Middle frontal gyrus (tissue), 1 donor: ENCODE measurements around the gene CD48.
"Not testable (repeated sequence)": the region's sequence is repeated elsewhere in the genome, so short reads cannot be mapped to it uniquely, and the experiment has no call there.

Experiments used
- DNase-seq: peaks from one replicate; pipeline ENCODE4 v3.0.0-alpha.2; 2015; ENCODE audit warnings: low spot score; ENCODE audit errors: extremely low spot score

CD48 gene

DNA sequence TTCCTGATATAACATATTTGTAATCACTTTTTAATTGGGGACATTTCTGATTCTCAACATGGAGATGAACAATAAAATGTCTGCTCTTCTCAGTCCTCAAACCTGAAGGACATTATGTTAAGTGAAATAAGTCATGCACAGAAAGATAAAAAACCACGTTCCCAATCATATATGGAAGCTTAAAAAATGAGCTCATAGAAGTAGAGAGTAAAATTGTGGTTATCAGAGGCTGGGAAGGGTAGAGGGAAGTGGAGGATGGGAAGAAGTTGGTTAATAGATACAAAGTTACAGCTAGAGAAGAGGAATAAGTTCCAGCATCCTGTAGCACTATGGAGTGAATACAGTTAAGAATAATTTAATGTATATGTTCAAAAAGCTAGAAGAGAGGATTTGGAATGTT is 1.5 kb upstream of the CD48 start:
- DNase-seq: no peak

DNA sequence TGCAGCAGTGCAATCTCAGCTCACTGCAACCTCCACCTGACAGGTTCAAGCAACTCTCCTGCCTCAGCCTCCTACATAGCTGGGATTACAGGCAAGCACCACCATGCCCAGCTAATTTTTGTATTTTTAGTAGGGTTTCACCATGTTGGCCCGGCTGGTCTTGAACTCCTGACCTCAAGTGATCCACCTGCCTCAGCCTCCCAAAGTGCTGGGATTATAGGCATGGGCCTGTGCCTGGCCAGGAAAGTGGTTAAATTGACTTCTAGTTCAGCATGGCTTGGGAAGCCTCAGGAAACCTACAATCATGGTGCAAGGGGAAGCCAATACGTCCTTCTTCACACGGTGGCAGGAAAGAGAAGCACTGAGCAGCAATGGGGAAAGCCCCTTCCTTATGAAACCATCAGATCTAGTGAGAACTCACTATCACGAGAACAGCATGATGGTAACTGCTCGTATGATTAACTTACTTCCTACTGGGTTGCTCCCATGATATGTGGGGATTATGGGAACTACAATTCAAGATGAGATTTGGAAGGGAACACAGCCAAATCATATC is 981 bp upstream of the CD48 start:
- not testable (repeated sequence) for DNase-seq

DNA sequence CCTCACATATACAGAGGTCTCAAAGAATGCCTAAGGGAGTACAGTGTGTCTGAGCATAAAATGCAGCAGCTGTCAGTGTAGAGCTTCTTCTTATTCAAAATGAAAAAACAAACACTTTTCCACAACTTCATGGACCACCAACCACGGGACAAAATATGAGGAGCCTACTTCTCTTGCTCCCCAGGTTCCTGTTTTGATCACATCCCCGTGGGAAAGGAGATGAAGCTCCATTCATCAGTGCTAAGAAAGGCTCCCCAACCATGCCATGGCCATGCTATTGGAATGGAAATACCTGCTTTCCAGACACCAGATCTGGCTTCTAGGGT is 383 bp downstream of the CD48 start:
- DNase-seq: no peak

DNA sequence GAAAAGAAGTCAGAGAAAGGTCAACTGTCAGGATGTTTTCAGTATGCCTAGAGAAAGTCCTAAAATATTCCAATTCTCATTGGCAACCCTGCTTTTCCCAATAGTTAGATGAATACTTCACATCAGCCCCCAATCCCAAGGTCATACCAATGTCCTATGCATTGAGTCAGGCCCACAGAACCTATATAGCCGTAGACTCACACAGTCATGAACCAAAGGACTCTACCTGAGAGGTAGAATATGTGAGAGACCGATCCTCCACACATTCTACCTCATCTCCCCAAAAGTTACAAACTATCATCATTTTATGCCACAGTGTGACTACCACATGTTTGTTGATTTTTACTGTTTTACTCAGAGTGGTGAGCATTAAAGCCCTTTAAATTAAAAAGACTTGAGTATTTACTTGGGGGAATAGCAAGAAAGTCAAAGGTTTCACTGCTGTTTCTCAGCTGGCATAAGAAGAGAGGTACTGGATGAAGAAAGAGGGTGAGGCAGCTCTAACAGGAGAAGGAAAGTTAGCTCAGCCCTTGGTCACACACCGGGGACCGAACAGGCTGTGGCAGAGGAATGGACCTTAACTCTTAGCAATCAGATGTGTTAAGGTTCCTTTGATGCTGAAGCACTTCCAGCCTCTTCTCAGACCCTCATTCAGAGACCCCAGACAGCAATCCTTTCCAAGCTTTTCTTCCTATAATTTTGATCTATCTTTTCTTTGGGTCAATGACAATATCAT is 937 bp downstream of the CD48 start:
- DNase-seq: no peak

DNA sequence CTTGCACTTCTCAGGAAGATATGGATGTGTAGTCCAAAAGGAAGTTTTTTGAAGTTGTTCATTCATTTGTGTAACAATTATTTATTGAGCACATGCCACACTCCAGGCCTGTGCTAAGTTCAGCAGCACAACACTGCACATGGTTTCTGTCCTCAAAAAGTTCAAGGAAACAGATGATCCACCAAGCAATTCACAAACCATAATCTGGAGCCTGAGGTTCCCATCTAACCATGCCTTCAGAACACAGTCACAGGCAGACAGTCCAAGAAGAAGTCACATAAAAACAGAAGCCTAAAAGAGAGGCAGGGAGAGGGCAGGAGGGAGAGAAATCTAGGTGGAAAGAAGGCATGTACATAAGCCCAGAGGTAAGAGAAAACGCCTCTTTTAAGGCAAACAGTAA is 1.9 kb downstream of the CD48 start:
- DNase-seq: no peak

DNA sequence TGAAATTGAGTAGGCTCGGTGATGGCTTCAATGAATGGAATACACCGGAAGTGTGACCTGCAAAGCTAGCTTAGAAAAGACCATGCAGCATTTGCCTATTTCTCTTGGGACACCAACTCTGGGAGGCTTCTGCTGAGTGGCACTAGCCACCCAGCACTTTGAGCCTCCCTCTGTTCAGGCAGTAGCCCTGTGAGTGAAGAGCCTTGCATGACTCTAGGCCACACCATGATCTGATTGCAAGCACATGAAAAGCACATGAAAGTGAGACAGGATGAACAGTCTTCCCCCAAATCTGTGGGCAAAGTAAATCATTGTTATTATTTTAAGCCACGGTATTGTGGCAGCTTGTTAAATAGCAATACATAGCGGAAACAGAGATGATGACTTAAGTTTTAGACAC is 2.8 kb downstream of the CD48 start:
- DNase-seq: no peak

DNA sequence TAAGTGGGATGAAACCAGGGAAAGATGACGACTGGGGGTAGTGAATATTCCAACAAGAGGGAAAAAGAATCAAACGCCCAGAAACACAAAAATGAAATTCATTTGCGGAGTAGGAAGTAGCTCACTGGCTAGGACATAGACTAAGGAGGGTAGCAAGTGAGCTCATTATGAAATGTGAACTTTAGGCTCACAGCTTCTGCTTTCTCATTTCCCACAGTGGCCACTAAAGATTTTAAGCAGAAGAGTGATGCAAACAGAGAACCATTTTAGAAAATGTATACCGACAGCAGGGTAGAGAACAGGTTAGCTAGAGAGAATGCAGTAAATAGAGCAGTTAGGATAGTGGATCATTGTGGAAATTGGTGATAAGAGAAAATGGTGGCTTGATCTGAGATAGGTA is 3.5 kb downstream of the CD48 start:
- DNase-seq: no peak

DNA sequence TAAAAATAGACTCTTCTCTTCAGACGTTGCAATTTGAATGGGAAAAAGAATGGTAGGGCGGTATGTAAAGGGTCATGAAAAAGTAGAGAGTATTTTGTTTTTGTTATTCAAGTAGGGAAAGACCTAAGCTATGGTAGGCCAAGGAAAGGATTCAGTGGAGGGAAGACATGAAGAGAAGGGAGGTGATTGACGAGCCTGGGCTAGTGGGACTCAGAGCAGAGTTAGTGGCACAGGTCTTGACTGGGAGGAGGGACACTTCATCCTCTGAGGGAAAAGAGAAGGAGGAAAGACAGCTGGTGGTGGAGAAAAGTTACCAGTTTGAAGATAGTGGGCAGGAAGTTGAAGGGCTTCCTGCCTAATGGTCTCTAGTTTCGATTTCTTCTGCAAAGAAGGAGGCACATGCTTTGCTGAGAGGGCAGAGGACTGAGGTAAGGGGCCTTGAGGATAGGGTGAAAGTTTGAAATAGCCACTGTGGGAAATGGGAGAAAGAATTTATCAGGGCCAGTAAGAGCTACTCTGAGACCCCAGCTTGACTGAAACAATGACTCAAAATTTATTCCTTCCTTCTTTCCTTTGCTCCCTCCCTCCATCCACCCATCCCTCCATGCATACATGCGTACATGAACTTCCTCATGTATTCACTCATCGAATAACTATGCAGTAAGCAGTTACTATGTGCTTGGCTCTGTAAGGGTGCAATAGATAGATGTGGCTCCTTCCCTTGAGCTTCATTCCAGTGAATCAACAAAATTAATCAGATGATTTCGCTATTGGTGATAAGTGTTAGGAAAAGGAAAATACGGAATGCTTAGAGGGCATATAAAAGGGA is 4.2 kb downstream of the CD48 start:
- DNase-seq: no peak

DNA sequence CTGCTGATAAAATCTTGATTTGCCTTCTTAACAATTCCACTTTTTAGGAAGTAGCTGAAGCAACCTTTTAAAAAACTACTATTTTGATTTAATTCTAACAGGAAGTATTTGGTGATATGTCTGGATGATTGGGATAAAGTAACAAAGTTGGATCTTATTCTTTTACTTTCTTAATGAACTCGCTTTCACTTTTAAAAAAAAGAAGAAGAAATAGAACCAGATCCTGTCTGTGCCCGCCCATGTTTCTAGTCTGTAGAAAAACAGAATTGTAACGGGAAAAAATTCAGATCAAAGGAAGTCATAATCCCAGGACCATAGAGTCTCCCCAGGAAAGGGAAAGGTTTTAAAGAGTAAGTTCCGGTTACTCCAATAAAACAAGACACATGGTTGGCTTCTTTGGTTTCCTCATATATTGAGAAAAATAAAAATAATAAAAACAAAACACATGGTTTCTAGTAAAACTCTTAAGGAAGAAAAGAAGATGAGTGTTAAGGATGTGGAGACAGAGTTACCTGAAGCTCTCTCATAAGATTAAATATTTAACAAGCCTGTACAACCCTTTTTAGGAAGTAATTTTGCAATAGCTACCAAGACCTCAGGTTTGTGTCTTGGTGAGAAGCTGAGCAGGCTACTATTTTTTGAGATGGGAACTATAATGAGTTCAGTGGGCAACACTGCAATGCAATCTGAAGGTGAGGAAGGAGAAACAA is 4.9 kb downstream of the CD48 start:
- DNase-seq: no peak

DNA sequence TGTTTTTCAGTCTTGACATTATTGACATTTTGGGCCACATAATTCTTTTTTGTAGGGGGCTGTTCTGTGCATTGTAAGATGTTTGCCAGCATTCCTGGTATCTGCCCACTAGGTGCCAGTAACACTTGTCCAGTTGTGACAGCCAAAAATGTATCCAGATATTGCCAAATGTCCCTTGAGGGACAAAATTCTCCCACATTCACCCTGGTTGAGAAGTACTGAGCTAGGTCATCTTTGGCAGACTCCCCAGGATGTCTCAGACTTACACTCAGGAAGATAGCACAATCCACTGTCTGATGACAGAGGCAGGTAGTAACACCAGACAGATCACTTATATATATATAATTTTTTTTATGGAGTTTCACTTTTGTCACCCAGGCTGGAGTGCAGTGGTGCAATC is 5.9 kb downstream of the CD48 start:
- DNase-seq: no peak

DNA sequence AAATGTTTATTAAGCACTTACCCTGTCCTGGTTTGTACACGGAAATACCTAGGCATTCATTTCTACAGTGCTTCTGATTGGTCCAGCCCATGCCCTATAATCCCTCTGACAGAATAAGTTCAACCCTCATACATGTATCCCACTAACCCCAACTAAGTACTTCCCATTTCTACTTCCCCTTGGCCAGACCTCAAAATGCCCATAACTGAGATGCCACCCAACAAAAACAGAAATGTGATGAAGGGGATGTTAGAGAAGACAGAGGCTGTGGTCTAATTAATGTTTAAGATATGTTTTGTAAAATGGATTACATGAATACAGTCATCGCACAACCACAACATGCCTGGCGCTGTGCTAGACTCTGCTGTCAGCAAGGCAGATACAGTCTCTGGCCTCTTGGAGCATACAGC is 6.4 kb downstream of the CD48 start:
- DNase-seq: not testable (repeated sequence)

DNA sequence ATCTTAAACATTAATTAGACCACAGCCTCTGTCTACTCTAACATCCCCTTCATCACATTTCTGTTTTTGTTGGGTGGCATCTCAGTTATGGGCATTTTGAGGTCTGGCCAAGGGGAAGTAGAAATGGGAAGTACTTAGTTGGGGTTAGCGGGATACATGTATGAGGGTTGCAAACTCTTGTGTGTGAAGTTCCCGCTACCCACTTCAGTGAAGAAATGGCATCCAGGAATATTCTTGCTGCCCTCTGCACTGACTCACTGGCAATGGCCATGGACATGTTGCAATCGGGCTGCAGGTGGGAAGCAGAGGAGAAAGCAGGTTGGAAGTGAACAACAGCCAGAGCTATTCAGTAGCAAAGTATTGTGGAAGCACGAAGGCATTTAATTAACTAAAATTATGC is 7.4 kb downstream of the CD48 start:
- no peak for DNase-seq

DNA sequence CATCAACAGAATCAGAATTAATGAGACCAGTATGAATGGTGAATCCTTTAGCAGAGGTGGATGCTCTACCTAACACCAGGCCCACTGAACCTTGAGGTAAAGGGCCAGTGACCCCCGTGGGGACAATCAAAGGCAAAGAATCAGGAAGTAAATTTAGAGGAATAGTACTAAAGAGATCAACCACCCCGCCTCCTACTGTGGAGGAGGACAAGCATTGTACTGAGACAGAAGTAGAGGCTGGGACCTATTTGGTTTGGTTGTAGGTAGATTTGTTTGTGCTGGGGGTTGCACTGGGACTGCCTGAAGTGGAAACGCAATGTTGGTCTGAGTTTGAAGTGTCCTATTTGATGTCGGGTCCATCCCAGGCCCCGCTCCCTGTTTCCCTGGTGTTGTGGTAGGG is 9.5 kb downstream of the CD48 start:
- DNase-seq: no peak

DNA sequence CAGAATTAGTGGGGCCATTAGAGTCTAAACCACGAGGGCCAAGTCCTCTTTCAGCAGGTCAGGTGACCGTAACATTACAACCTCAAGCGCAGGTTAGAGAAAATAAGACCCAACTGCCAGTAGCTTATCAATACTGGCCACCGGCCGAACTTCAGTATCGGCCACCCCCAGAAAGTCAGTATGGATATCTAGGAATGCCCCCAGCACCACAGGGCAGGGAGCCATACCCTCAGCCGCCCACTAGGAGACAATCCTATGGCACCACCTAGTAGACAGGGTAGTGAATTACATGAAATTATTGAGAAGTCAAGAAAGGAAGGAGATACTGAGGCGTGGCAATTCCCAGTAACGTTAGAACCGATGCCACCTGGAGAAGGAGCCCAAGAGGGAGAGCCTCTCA is 19.2 kb downstream of the CD48 start:
- not testable (repeated sequence) for DNase-seq

DNA sequence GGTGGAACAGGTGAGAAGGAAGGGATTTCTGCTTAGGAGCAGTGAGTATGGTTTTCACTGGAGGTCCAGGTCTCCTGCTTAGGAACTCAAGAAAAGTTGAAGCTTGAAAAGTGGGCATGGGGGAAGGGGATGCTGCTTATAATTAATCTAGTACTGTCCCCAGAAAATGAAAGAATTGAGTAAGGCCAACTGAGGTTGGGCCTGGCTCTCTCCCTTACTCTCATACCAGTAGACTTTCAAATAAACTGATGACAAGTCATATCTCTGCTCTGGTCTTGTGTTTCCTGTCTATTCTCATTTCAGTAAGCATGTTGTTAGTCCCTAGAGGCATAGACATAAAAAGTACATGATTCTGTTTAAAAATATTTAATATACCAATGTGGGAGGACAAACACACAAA is 26.4 kb downstream of the CD48 start:
- no peak for DNase-seq

DNA sequence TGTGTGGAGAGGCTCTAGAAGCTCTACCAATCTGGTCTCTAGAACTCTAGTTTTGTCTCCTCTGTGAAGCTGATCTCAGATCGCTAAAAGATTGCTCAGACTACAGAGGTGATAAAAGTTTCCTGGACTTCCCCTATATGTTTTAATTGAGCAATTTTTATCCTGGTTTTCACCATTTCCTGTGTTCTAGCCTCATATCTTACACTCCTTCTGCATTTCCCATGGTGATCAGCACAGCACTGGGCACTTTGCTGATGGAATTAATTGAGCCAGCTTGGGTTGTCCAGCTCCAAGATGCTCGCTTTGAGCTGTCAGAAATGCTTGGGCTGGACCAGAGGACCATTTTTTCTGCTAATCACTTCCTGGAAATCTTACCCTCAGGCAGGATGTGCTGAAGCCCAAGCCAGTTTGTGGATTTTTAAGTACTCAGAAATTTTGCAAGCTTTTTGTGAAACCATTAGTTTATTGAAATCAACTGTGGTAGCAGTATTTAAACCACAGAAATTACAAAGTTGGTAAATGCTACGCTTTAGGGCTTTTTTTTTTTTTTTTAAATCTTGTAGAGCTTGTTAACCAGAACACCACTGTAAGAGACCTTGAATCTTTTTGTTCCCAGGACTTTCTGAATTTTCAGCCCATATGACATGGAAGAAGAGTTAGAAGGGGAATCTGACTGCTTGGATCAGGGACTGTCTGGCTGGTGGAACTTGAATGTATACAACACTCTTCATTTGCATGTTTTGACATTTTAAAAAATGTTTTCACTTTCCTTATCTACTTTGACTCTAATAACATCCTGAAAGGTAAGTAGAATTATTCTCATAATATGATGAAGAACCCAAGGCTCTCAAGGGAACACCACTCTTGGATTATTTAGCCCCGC is 28.4 kb downstream of the CD48 start:
- DNase-seq: no peak

DNA sequence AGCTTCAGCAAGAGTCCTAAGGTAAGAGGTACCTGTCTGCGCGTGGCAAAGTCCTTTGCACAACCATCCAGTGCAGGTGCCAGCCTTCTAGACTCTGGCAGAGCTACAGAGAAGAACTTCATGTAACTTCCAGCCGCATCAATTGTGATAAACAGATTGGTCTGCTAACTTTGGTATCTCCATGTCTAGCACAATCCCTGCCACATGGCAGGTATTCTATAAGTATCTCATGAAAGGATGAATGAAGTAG is 29.8 kb downstream of the CD48 start:
- no peak for DNase-seq

DNA sequence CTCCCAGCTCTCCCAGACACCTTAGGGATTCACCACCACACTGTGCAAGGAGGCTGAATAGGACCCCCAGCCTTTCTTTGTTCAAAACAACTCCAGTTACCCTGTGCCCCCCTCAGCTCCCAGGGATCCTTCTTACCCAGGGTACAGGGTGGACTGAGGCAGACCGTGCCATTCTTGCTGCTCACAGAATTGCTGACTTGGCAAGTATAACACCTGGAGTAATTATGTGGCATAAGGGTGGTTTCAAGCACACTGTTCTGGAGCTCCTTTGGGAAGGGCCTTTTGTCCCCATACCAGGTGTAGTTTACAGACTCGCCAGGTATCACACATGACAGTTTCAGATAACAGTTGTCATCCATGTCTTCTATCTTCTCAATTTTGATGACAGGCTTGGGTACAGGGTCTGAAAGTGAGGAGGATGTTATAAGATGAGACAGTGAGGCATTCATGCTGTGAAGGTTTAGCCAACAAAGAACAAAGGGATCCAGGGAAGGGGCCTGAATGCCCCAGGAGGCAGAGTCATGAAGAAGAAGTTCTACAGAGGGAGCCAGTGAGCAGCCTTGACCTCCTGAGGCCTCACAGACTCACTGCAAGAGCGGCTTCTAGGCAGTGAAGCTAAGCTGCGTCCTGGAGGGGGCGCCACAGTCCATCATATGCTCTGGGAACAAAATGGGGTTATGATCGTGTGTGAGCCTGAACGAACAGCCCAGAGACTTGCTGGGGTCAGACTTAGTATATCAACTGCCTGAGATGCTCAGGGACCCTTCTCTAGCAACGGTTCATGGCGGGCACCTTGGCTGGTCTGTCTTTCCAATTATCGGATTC is 30.3 kb downstream of the CD48 start:
- DNase-seq: no peak

DNA sequence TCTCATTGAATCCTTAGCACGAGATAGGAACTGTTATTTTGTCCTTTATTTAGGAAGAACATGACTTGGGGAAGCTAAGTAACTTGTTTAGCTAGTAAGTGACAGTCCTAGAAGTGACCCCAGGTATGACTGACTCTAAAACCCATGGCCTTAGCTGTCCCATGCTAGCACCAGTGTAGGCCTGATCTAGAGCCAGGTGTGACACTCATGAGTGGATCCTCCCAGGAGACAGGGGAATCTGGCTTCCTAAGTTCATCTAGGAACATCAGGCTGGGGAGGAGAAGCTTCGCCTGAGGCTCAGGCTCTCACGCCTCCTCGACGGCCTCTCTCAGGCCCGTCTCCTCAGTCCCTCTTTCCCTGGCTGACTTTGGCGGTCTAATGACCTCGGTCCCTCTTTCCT is 31.2 kb downstream of the CD48 start:
- DNase-seq: no peak

DNA sequence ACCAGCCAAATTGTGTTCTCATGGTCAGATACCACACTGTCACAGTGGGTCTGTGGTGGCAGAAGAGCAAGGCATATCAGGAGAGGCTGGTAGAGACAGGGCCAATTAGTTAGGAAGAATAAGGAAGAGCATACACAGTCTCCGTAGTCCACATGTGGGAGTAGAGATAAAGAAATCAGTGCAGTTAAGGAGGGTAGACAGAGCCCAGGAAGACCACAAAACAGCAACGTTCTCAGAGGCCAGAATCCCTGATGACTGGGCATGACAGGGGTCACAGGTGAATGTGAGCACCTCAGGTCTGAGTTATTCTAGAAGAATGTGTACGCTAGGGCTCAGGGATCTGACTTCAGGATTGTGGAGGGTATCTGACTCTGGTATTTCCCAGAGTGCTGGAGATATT is 31.7 kb downstream of the CD48 start:
- DNase-seq: no peak
